Ecto neural progenitor cell (in vitro differentiated cells): ENCODE results near the gene MYO1H.
"Not testable (repeated sequence)": the region's sequence is repeated elsewhere in the genome, so short reads cannot be mapped to it uniquely, and the experiment has no call there.

Experiments
- DNase-seq: peaks from one replicate; pipeline ENCODE4 v3.0.0-alpha.2; 2018; ENCODE audit warnings: low spot score

Gene MYO1H, protein sequence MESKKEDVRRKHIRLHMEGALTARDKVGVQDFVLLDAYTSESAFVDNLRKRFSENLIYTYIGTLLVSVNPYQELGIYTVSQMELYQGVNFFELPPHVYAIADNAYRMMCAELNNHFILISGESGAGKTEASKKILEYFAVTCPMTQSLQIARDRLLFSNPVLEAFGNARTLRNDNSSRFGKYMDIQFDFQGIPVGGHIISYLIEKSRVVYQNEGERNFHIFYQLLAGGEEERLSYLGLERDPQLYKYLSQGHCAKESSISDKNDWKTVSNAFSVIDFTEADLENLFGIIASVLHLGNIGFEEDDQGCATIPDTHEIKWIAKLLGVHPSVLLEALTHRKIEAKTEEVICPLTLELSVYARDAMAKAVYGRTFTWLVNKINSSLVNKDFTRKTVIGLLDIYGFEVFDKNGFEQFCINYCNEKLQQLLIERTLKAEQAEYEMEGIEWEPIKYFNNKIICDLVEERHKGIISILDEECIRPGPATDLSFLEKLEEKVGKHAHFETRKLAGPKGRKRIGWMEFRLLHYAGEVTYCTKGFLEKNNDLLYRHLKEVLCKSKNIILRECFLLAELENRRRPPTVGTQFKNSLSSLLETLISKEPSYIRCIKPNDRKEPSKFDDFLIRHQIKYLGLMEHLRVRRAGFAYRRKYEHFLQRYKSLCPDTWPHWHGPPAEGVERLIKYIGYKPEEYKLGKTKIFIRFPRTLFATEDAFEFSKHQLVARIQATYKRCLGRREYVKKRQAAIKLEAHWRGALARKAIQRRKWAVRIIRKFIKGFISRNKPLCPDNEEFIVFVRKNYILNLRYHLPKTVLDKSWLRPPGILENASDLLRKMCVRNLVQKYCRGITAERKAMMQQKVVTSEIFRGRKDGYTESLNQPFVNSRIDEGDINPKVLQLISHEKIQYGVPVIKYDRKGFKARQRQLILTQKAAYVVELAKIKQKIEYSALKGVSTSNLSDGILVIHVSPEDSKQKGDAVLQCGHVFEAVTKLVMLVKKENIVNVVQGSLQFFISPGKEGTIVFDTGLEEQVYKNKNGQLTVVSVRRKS

GRCh38 chr12:109347589-109347988, at the start of gene MYO1H:
Gene MYO1H (plus strand): TSS chr12:109347900. CDS start chr12:109347961, 61 bp downstream.
- no peak for DNase-seq

GRCh38 chr12:109299849-109300248, 47.9 kb upstream of the MYO1H start:
- DNase-seq, result no peak

GRCh38 chr12:109301643-109302168, 46.0 kb upstream of the MYO1H start:
- DNase-seq, result no peak

DNA sequence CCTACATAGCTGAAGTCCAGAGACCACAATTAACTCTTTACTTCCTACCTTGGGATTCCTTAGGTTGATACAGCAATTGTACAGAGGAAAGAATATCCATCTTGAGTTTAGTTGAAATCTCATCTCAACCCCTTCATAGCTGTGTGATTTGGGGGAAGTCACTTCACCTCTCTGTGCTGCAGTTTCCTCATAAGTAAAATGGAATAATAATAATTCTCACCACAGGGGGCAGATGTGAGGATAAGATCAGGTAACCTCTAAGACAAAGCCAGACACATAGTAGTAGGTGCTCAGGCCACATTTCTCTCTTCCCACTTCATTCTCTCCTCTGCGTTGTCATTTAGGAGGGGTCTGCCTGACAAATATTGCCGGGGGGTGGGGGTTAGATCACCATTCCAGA, 45.3 kb upstream of the MYO1H start:
- DNase-seq, result no peak

DNA sequence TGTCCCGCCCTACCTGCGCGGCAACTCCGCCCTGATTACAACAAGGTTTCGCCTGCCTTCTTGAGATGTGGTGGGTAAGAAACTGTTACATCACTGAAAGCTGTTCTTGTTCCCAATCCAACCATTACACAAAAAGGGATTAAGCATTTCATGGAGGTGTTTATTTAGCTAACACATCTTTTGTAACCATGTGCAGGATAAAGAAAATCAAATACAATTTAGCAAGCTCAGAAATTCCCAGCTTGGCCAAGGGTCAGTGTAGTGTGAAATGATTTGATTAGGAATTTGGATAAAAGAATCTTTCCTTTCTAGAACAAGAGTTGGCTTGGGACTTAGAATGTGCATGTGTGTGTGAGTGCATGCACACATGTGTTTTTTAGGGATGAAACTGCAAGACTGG, 44.9 kb upstream of the MYO1H start:
- no peak for DNase-seq

DNA sequence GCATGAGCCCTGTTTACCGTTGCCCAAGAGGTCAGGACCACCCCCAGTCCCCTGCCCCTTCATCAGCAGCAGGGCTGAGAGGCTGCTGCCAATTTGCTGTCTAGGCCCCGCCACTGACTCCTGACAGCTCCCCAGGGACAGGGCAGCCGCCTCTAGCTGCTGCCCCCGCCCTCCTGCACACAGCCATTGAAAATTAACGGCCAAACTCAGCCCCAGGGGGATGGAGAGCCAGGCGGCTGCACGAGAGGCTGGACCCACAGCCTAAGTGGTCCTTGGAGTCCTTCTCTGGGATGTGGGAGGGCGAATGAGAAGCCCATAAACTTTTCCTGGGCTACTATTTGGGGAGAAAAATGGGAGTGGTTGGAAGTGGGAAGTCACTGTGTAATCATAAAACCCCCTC, 43.2 kb upstream of the MYO1H start:
- DNase-seq, result no peak

DNA sequence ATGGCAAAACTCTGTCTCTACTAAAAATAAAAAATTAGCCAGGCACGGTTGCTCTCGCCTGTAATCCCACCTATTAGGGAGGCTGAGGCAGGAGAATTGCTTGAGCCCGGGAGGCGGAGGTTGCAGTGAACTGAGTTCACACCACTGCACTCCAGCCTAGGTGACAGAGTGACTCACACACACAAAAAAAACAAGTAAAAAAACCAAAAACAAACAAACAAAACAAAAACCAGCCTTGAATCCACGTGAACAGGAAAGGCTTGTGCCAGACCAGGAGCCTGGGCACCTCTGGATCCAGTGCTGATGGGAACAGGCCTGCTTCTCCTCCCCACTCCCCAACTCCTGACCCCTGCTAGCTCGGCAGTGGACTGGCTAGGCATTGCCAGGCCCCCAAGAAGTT, 42.2 kb upstream of the MYO1H start:
- no peak for DNase-seq

- no peak for DNase-seq
Observed at GRCh38 chr12:109307051-109307450, 40.6 kb upstream of the MYO1H start.

DNA sequence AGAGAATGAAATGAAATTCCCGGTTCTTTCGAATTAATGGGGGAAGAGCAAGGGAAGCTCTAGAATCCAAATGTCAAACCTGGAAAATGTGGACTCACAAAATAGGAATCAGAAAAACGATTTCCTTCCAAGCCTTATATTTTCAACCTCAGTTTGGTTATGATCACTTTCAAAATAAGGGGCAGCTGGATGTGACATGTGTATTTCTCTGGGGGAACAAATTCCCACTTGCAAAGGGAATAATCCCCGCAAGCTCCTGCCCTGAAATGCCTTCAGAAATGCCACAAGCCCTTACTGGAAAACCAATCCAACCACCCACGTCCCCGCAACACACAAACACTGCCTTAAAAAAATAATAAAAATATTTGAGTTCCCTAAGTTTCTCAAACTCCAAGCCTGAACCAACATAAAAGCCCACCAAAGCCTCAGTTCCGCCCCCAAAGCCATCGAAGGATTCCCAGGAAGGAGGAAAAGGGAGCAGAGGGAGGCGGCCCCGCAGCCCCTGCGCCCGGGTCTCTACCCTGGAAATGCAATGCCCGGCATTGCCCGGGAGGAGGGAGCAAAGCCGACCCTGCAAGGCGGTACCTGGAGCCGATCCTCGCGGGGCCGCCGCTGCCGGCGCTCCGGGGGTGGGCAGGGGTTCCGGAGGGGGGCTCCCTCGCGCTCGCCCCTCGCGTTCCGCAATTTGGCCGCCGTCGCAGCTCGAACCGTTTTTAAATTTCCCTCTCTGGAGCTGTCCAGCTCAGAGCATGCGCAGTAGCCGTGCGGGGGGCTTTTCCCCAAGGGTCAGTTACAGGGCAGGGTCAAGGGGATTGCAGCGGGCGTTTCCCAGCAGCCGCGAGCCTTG, 38.9 kb upstream of the MYO1H start, which contains the start of gene FOXN4:
Gene FOXN4, minus strand, starts transcription at position 751 of the 847 bp plus-strand sequence. CDS start 963 bp downstream, outside the sequence.
- DNase-seq, result peak; percentile 90

DNA sequence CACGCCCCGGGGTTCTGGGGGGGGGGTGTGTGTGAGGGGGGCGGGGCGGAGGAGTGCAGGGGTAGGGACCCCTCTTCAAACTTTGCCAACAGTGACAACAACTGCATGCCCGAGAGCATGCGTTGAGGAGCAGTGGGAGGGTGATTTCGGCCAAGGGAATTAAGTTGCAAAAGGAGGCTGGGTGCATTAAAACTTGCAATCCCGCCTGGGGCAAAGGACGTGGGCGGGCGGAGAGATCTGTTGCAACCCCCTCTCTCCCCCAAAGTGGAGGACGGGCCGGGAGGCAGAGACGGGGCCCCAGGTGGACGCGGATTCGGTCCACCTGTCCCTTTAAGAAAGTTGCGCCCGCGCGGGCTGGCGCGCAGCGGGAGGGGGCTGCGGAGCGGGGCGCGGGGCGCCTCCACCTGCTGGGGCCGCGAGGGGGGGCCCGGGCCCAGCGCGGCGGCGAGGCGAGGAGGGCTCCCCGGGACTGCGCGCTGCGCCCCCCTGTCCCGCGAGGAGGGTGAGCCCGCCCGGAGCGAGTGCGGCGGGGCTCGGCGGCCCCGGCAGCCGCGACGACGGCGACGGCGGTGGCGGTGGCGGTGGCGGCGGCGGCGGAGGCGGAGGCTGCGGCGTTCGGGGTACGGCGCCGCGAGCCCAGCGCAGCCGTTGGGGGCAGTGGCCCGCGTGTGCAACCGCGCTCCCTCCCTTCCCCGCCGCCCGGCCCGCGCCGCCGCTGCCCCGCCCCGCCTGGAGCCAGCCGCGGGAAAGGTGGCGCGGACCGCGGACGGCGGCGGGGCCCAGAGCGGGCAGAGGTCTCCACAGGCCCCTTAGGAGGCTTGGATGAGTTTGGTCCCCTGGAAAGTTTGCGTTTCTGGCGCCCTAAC, 38.1 kb upstream of the MYO1H start:
- no peak for DNase-seq

DNA sequence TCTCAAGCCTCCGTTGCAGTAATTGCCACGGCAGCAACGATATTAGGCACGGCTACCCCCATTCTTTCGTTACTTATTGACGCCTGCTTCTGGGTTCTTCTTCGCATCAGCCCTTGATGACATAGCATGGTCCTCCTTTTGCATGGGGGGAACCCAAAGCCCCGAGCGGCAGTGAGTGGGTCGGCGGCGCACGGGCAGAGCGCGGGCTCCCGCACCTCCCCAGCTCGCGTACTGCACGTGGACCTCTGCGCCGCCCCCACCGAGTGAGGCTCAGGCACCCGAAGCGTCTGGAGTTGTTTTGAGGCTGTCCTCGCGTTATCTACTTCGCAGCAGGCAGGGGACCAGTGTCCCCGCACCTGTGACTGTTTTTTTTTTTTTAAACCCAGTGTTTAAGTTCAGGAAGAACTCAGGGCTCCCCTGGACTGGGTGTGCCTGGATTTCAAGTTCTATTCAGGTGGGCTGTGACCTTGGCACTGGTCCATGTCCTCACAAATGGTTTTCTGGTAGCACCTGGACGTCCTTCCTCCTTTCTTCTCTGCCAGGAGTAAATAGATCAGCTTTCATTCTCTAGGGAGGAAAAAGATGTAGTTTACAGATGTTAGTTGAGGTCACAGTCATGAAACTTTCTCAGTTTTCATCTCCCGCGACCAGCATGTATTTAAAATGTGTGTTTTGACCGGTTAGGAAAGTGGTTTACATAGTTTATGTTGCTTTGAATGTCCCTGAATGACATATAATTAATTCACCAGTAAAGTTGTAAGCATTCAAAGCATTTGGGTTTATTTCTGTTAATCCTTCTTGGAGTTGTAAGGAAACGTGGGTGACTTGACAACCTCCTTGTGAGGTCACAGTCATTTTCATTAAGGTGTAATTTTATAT, 37.2 kb upstream of the MYO1H start:
- DNase-seq, result no peak

- DNase-seq, result not testable (repeated sequence)
Observed at GRCh38 chr12:109321294-109321693, 26.4 kb upstream of the MYO1H start.

DNA sequence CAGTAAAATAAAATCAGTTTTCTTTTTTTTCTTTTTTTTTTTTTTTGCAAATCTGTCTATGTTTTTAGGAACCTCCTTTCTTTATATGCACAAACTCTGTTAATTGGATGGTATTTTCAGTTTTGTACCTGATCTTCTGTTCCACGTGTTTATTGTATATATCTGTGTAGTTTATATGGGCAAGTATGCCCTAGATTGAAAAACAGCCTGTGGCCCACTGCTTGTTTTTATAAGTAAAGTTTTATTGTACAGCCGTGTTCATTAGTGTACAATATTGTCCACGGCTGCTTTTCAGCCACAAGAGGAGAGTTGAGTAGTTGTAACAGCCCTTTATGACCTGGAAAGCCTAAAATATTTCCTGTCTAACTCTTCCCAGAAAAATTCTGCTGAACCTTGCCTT, 18.7 kb upstream of the MYO1H start:
- DNase-seq, result no peak

GRCh38 chr12:109329686-109330085, 18.0 kb upstream of the MYO1H start:
- no peak for DNase-seq

DNA sequence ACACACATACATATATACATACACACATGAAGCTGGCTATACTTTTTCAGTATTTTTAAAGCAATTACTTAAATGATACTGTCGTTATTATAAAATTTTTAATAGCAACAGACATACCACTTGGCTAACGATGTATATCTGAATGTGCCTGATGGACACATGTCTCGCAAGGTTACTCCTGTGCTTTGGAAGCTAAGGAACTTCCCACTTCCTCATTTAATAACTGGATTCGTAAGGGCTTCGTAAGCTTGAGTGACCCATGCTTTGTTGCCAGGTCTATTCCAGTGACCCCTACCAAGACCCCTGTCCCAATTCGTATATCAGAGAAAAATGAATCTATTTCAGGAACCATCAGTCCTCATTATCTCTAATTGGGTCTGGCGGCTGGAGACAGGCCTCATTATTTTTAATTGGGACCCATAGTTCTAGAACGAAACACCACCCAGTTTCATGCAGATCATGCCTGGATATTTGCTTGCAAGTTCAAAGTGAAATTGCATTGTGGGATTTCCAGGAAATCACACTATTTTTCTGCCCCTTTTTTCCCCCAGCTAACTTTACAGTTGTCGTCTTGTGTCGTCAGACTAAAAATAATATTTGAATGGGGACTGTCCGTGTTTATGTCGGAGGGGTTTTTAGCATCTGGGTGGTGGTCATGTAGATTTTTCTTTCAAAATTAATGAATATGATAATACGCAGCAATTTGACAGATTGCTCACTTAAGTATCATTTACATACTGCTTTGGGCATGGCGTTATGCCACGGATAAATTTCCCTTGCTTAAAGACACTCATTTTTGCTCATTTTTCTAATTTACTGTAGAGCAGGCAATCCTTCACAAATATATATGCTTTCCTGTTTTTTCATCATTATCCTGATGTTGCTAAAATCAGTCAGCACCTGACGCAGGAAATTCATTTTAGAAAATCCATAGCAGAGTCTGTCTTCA, 17.1 kb upstream of the MYO1H start:
- DNase-seq, result no peak

- DNase-seq, result peak; percentile 51
Observed at GRCh38 chr12:109331301-109331952, 16.3 kb upstream of the MYO1H start.

DNA sequence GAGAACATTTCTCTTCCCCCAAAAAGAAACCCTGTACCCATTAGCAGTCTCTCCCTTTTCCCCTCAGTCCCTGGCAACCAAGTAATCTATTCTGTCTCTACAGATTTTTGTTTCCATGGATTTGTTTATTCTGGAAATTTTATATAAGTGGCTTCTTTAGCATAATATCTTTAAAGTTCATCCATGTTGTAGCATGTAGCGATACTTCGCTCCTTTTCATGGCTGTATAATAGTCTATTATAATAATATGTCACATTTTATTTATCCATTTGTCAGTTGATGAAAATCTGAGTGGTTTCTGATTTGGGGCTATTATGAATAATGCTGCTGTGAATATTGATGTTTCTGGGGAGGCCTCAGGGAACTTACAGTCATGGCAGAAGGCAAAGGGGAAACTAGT, 12.8 kb upstream of the MYO1H start:
- no peak for DNase-seq

GRCh38 chr12:109336593-109336992, 11.1 kb upstream of the MYO1H start:
- no peak for DNase-seq
